B cell (primary cell): ENCODE results near the gene ARHGEF10L. TPM values are rescaled to one million over a fixed set of nuclear protein-coding genes. Genes with fewer than 3 reads are reported as not detected.
"Not testable (repeated sequence)": the region's sequence is repeated elsewhere in the genome, so short reads cannot be mapped to it uniquely, and the experiment has no call there.

Experiments used
- ATAC-seq: fragments of 200-7000 bp; cut with Tn5 transposase; one replicate; pipeline ENCODE4 v1.10.0; 2021; ENCODE audit warnings: low read depth, mild to moderate bottlenecking, moderate number of reproducible peaks, moderate library complexity
- CTCF ChIA-PET: fragments of 350-600 bp; sonication (Branson Sonifier 250); formaldehyde crosslinking; loops from one replicate; lab custom pipeline; 2021; ENCODE audit warnings: antibody characterized with exemption, inconsistent platforms; lab: Charles Lee
- POLR2A ChIA-PET: fragments of 350-600 bp; sonication (Branson Sonifier 250); formaldehyde crosslinking; loops from one replicate; lab custom pipeline; 2021; ENCODE audit warnings: antibody characterized with exemption; lab: Charles Lee
- DNase-seq: peaks from one replicate; pipeline ENCODE4 v3.0.0; 2013
- H2AFZ ChIP-seq: 2 replicates; pipeline ENCODE4 v1.6.1; 2012; ENCODE audit warnings: mild to moderate bottlenecking, low read depth, low read length; ENCODE audit not compliant: insufficient read depth, poor library complexity, severe bottlenecking
- H3K27ac ChIP-seq, 2 donors: 1 replicate in 1 of 2; 2 replicates in 1 of 2; pipeline ENCODE4 v1.5.1; 2012 to 2013; ENCODE audit warnings: low read length in 2 of 2, mild to moderate bottlenecking in 2 of 2, moderate library complexity in 1 of 2
- H3K27me3 ChIP-seq, 4 experiments: fragments of 200-600 bp in 1 of 4; sonication (generic) in 1 of 4; replicated peaks in 1 of 4; 1 replicate in 2 of 4; 2 replicates in 2 of 4; pipeline versions ENCODE4 v1.6.1 to v1.7.0; 2013 to 2016; ENCODE audit warnings: low read length in 3 of 4, mild to moderate bottlenecking in 2 of 4, mixed read lengths in 1 of 4, moderate library complexity in 1 of 4; ENCODE audit not compliant: insufficient read depth in 4 of 4, control insufficient read depth in 3 of 4; ENCODE audit errors: control extremely low read depth in 1 of 4
- H3K36me3 ChIP-seq, 2 experiments: replicated peaks in 1 of 2; 1 replicate in 1 of 2; 2 replicates in 1 of 2; pipeline versions ENCODE4 v1.6.1 to v1.7.1; 2013; ENCODE audit warnings: low read length in 1 of 2; ENCODE audit not compliant: insufficient read depth in 2 of 2, control insufficient read depth in 1 of 2; ENCODE audit errors: control extremely low read depth in 1 of 2, extremely low read depth in 1 of 2
- H3K4me1 ChIP-seq, 2 donors: fragments of 200-600 bp in 1 of 2; sonication (generic) in 1 of 2; 1 replicate in 1 of 2; 2 replicates in 1 of 2; pipeline versions ENCODE4 v1.5.1 to v1.6.1; 2013 to 2017; ENCODE audit warnings: low read length in 2 of 2; ENCODE audit not compliant: control insufficient read depth in 2 of 2, insufficient read depth in 2 of 2
- H3K4me2 ChIP-seq: replicated peaks from 2 replicates; pipeline ENCODE3; 2012; ENCODE audit warnings: mild to moderate bottlenecking, low read depth, low read length; ENCODE audit not compliant: poor library complexity, severe bottlenecking
- H3K4me3 ChIP-seq, 5 experiments: fragments of 200-600 bp in 1 of 5; sonication (generic) in 1 of 5; 1 replicate in 3 of 5; 2 replicates in 2 of 5; pipeline versions ENCODE4 v1.5.1 to v1.7.0; 2011 to 2016; ENCODE audit warnings: low read length in 4 of 5, mild to moderate bottlenecking in 4 of 5, low read depth in 2 of 5, control low read depth in 1 of 5, moderate library complexity in 1 of 5; ENCODE audit not compliant: insufficient read depth in 1 of 5; ENCODE audit errors: control extremely low read depth in 1 of 5, extremely low read depth in 1 of 5
- H3K79me2 ChIP-seq: fragments of 200-600 bp; sonication (generic); one replicate; pipeline ENCODE4 v1.6.0; 2016; ENCODE audit warnings: low read length; ENCODE audit not compliant: control insufficient read depth, insufficient read depth
- H3K9ac ChIP-seq: fragments of 200-600 bp; sonication (generic); 2 replicates; pipeline ENCODE4 v1.6.1; 2017; ENCODE audit warnings: mild to moderate bottlenecking, low read length, moderate library complexity
- H3K9me3 ChIP-seq, 3 donors: one replicate each; pipeline versions ENCODE4 v1.6.1 to v1.7.1; 2013; ENCODE audit warnings: low read length in 2 of 3; ENCODE audit not compliant: control insufficient read depth in 2 of 3, insufficient read depth in 1 of 3; ENCODE audit errors: control extremely low read depth in 1 of 3
- H4K20me1 ChIP-seq: 2 replicates; pipeline ENCODE4 v1.6.0; 2012; ENCODE audit warnings: mild to moderate bottlenecking, low read length; ENCODE audit not compliant: insufficient read depth, control insufficient read depth, poor library complexity, severe bottlenecking
- H3K27ac Mint-ChIP-seq: one replicate; pipeline ENCODE4 v1.8.0; 2021; ENCODE audit warnings: mixed read lengths
- H3K27me3 Mint-ChIP-seq: one replicate; pipeline ENCODE4 v1.8.0; 2021; ENCODE audit warnings: mixed read lengths
- H3K4me1 Mint-ChIP-seq: one replicate; pipeline ENCODE4 v1.8.0; 2021; ENCODE audit warnings: mixed read lengths
- H3K4me3 Mint-ChIP-seq: one replicate; pipeline ENCODE4 v1.8.0; 2021; ENCODE audit warnings: mixed read lengths
- H3K9me3 Mint-ChIP-seq: one replicate; pipeline ENCODE4 v1.8.0; 2022; ENCODE audit warnings: mixed read lengths; ENCODE audit not compliant: insufficient read depth
- EZH2 ChIP-seq: IDR thresholded peaks from 2 replicates; pipeline ENCODE4 v1.6.1; 2012; ENCODE audit warnings: borderline replicate concordance, low read depth, mild to moderate bottlenecking, moderate library complexity, low read length; ENCODE audit not compliant: insufficient read depth, poor library complexity, severe bottlenecking
- WGBS: methylation state at CpG from one replicate; pipeline ENCODE4 v1.1.5; 2013; ENCODE audit warnings: missing lambda C conversion rate; ENCODE audit not compliant: insufficient coverage; 5-methylcytosine and 5-hydroxymethylcytosine counted together
- intact Hi-C: fragments of 100-400 bp; cut with micrococcal nuclease; formaldehyde crosslinking; loops from one replicate; pipeline ENCODE4 v1.10.0; 2022
- polyA plus RNA-seq: library from polyadenylated mRNA; depleted of rRNA; stranded (reverse); fragments of >200 nt; gene quantifications from 2 replicates; pipeline ENCODE4 v1.2.3, GENCODE V29; 2012
- total RNA-seq, 2 donors: library from RNA; stranded (reverse); fragments of 120-200 nt in 1 of 2; gene quantifications; 1 replicate in 1 of 2; 2 replicates in 1 of 2; pipeline versions ENCODE4 v1.2.3 to v1.2.4, GENCODE V29; 2013 to 2022
- TF ChIP-seq, protein P1 (sequence below): fragments of 200-600 bp; IDR thresholded peaks from one replicate; pipeline ENCODE4 v1.8.0; 2022; ENCODE audit warnings: antibody characterized with exemption, mild to moderate bottlenecking

The ARHGEF10L gene
- total and polyA plus RNA-seq, 2 donors (not counting 1 experiment from before 2014, with no cell fraction given), result 2.0 to 4.9 TPM

DNA sequence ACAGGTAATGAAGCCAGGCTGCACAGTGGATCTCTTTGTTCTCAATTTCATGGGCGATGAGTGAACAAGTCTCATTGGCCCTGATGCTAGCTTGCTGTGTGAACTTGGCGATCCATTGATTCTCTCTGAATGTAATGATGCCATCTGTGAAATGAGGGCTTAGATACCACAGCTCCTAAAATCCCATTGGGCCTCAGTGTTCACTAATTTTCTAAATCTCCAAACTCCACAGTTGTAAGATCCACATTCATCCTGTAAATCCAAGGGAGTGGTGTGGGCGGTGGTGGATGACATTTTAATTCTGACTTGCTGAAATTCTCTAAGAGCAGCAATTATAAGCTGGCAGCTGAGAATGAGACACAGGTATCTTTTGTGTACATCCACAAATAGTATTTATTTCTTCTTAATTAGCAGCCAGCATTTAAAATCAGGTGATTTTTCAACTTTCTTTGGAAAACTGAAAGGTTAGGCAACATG, 206.0 kb downstream of the ARHGEF10L start:
- peaks cover 21% of the 10 kb centered on the region for H3K27me3 Mint-ChIP-seq
- TF ChIP-seq, protein P1, sequence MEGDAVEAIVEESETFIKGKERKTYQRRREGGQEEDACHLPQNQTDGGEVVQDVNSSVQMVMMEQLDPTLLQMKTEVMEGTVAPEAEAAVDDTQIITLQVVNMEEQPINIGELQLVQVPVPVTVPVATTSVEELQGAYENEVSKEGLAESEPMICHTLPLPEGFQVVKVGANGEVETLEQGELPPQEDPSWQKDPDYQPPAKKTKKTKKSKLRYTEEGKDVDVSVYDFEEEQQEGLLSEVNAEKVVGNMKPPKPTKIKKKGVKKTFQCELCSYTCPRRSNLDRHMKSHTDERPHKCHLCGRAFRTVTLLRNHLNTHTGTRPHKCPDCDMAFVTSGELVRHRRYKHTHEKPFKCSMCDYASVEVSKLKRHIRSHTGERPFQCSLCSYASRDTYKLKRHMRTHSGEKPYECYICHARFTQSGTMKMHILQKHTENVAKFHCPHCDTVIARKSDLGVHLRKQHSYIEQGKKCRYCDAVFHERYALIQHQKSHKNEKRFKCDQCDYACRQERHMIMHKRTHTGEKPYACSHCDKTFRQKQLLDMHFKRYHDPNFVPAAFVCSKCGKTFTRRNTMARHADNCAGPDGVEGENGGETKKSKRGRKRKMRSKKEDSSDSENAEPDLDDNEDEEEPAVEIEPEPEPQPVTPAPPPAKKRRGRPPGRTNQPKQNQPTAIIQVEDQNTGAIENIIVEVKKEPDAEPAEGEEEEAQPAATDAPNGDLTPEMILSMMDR, result no peak
- TF ChIP-seq EZH2, result no peak
- H3K4me3 Mint-ChIP-seq, result no peak overlapping the region
- peaks cover 0 to 4% (median 0%) of the 10 kb centered on the region in 4 experiments for H3K27me3 ChIP-seq
- H3K27ac ChIP-seq, result no peak overlapping the region
- intact Hi-C loops, result no loop called here
- 83% methylated on average over 1 of the region's 3 CpGs for WGBS
- POLR2A ChIA-PET, result no interaction called here
- no peaks in the 10 kb centered on the region for H4K20me1 ChIP-seq
- H3K9ac ChIP-seq, result no peak overlapping the region
- DNase-seq (no peak), ATAC-seq (no peak)
- H3K79me2 ChIP-seq, result no peaks in the 10 kb centered on the region
- H3K4me1 Mint-ChIP-seq, result no peaks in the 10 kb centered on the region
- H3K4me3 ChIP-seq, result no peak overlapping the region
- H3K9me3 ChIP-seq, result no peaks in the 10 kb centered on the region
- no peak overlapping the region for H3K4me2 ChIP-seq
- H3K4me1 ChIP-seq, result no peaks in the 10 kb centered on the region
- H3K9me3 Mint-ChIP-seq, result no peaks in the 10 kb centered on the region
- H3K27ac Mint-ChIP-seq, result no peak overlapping the region
- H2AFZ ChIP-seq, result no peak overlapping the region
- no peaks in the 10 kb centered on the region for H3K36me3 ChIP-seq
- CTCF ChIA-PET, result no interaction called here

DNA sequence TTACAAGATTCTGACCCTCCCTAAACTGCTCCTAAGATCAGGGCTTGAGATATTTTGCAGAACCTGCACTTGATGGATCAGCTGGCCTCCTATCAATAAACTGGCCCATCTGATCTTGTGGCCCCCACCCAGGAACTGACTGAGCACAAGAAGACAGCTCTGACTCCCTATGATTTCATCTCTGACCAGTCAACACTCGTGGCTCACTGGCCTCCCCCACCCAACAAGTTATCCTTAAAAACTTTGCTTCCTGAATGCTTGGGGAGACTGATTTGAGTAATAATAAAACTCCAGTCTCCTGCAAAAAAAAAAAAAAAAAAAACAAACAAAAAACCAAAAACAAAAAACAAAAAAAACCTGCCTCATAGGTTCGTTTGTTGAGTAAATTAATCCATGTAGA, 206.8 kb downstream of the ARHGEF10L start:
- H4K20me1 ChIP-seq, H3K4me3 ChIP-seq, H3K9me3 ChIP-seq, H3K79me2 ChIP-seq, H3K27ac ChIP-seq, H3K4me1 ChIP-seq, H3K4me3 Mint-ChIP-seq, intact Hi-C loops, H3K4me2 ChIP-seq, H3K9me3 Mint-ChIP-seq, DNase-seq, H3K9ac ChIP-seq, H3K4me1 Mint-ChIP-seq, CTCF ChIA-PET, ATAC-seq, H3K27ac Mint-ChIP-seq, H3K27me3 ChIP-seq, H2AFZ ChIP-seq, POLR2A ChIA-PET, H3K36me3 ChIP-seq: not testable (repeated sequence)
- no CpG with 5 or more reads among the region's 2 CpGs for WGBS
- H3K27me3 Mint-ChIP-seq, result peaks cover 15% of the 10 kb centered on the region
